Measurements from ENCODE around the gene ADGRG6.
A peak's percentile ranks its signal among the peaks of the same experiment; 100 is the strongest.

ADGRG6 gene

DNA sequence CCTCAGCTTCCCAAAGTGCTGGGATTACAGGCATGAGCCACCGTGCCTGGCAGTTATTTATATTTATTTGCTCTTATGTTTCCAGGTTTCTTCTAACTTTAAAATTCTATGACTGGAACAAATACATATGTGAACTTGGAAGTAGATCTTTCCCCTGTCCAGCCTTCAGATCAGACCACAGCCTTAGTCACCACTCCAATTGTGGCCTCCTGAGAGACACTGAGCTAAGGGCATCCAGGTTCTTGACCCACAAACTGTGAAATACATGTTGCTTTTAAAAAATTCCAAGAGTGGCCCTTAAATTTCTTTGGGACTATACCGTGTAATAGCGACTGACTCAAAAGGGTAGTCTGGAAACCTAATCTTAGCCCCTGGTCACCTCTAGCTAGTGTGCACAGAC lies 1.5 kb upstream of the ADGRG6 start:
- H3K36me3 ChIP-seq (ENCODE audit: insufficient read depth, low read length): no peaks in the 10 kb centered on the region
- H3K4me1 ChIP-seq (ENCODE audit: insufficient read depth, low read length, severe bottlenecking): no peaks in the 10 kb centered on the region
- H3K79me2 ChIP-seq (ENCODE audit: insufficient read depth, low read length): no peaks in the 10 kb centered on the region
- H3K9me3 ChIP-seq (ENCODE audit: low read length): no peaks in the 10 kb centered on the region
- no peaks in the 10 kb centered on the region for H4K20me1 ChIP-seq (ENCODE audit: insufficient read depth, low read length)
- H3K4me3 ChIP-seq (ENCODE audit: low read depth, low read length, poor library complexity, severe bottlenecking): no peak overlapping the region
- H2AFZ ChIP-seq (ENCODE audit: low read length): no peak overlapping the region
- no peak overlapping the region for H3K4me2 ChIP-seq (ENCODE audit: low read length)
- H3K27me3 ChIP-seq (ENCODE audit: insufficient read depth, low read length): no peaks in the 10 kb centered on the region
- TF ChIP-seq CTCF (IDR thresholded peaks at IDR 0.05; ENCODE audit: low read length) (no peak), EZH2 (IDR thresholded peaks at IDR 0.05; ENCODE audit: borderline replicate concordance, low read length) (no peak)
- H3K9ac ChIP-seq (ENCODE audit: low read length): no peak overlapping the region
- H3K27ac ChIP-seq (ENCODE audit: low read depth, low read length, poor library complexity, severe bottlenecking): no peak overlapping the region
- H3K9me2 ChIP-seq (ENCODE audit: low read depth, low read length): no peaks in the 10 kb centered on the region
- H3F3A ChIP-seq (ENCODE audit: insufficient read depth, low read length): no peaks in the 10 kb centered on the region

DNA sequence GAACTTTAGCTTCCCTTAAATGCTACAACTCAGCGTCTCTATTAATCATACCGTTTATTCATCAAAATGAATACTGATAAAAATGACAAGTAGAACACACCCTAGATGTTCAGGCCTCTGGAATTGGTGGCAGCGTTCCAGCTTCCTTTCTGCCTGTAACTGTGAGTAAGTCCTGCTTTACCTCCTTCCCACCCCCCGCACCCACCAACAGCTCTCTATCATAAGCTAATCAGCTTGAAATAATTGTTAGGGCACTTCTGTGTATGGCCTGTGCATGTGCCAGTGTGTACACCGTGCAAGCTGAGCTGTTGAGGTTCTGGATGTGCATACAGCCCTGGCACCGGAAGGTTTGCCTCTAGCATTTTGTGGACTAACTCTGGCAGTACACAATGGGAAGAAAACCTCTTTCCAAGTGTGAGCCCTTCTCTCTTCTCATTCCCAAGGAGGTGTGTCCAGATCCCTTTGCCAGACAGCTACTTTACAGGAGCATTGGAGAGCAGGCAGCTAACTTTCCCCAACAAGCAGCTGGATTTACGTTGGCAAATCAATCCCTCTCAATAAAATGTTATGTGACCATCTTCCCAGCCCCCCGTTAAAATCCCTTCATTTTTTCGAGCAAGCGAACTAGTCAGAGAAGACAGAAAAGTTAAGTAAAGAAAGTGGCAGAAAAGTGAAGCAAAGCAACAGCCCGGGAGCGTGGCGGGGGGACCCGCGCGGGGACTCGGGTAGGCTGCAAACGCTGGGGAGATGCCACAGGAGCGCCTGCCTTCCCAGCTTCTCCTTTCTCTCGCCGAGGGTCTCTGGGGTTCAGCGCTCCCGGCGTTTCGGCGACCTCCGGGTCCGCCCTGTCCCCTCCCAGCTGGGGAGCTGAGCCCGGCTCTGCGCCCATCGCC lies 803 bp upstream of the ADGRG6 start:
- no peaks in the 10 kb centered on the region for H3K36me3 ChIP-seq (ENCODE audit: insufficient read depth, low read length)
- H3K4me3 ChIP-seq (ENCODE audit: low read depth, low read length, poor library complexity, severe bottlenecking): peak overlapping the region; percentile 23
- no peak for TF ChIP-seq CTCF (IDR thresholded peaks at IDR 0.05; ENCODE audit: low read length)
- no peak for TF ChIP-seq EZH2 (IDR thresholded peaks at IDR 0.05; ENCODE audit: borderline replicate concordance, low read length)
- 0 out of 2 replicates have a peak overlapping the region, but pooled peaks have one; percentile 10 for H3K4me2 ChIP-seq (ENCODE audit: low read length)
- H3K9me3 ChIP-seq (ENCODE audit: low read length): no peaks in the 10 kb centered on the region
- H3K27ac ChIP-seq (ENCODE audit: low read depth, low read length, poor library complexity, severe bottlenecking): no peak overlapping the region
- no peaks in the 10 kb centered on the region for H3K4me1 ChIP-seq (ENCODE audit: insufficient read depth, low read length, severe bottlenecking)
- H3K27me3 ChIP-seq (ENCODE audit: insufficient read depth, low read length): no peaks in the 10 kb centered on the region
- no peaks in the 10 kb centered on the region for H3K79me2 ChIP-seq (ENCODE audit: insufficient read depth, low read length)
- no peaks in the 10 kb centered on the region for H4K20me1 ChIP-seq (ENCODE audit: insufficient read depth, low read length)
- no peak overlapping the region for H3K9ac ChIP-seq (ENCODE audit: low read length)
- no peaks in the 10 kb centered on the region for H3K9me2 ChIP-seq (ENCODE audit: low read depth, low read length)
- no peaks in the 10 kb centered on the region for H3F3A ChIP-seq (ENCODE audit: insufficient read depth, low read length)
- no peak overlapping the region for H2AFZ ChIP-seq (ENCODE audit: low read length)

GRCh38 chr6:142302421-142303175 lies 791 bp downstream of the ADGRG6 start:
- H2AFZ ChIP-seq (ENCODE audit: low read length): no peak overlapping the region

More at GRCh38 chr6:142302421-142303175, 791 bp downstream of the ADGRG6 start:
- Histone ChIP-seq H3K27ac (ENCODE audit: low read depth, low read length, poor library complexity, severe bottlenecking) (no peak overlapping the region), H3K9ac (ENCODE audit: low read length) (no peak overlapping the region), H3K27me3 (ENCODE audit: insufficient read depth, low read length) (no peaks in the 10 kb centered on the region), H3K4me3 (ENCODE audit: low read depth, low read length, poor library complexity, severe bottlenecking) (no peak overlapping the region), H3K36me3 (ENCODE audit: insufficient read depth, low read length) (no peaks in the 10 kb centered on the region), H3K79me2 (ENCODE audit: insufficient read depth, low read length) (no peaks in the 10 kb centered on the region), H3F3A (ENCODE audit: insufficient read depth, low read length) (no peaks in the 10 kb centered on the region), H3K4me2 (ENCODE audit: low read length) (no peak overlapping the region), H3K9me3 (ENCODE audit: low read length) (no peaks in the 10 kb centered on the region), H3K4me1 (ENCODE audit: insufficient read depth, low read length, severe bottlenecking) (no peaks in the 10 kb centered on the region), H3K9me2 (ENCODE audit: low read depth, low read length) (no peaks in the 10 kb centered on the region), H4K20me1 (ENCODE audit: insufficient read depth, low read length) (no peaks in the 10 kb centered on the region)
- no peak for TF ChIP-seq CTCF (IDR thresholded peaks at IDR 0.05; ENCODE audit: low read length)
- TF ChIP-seq EZH2 (IDR thresholded peaks at IDR 0.05; ENCODE audit: borderline replicate concordance, low read length): no peak

All from OCI-LY1 (cell line).